Muscle of leg (tissue), 11 donors: ENCODE measurements around the gene PROC. TPM values are rescaled to one million over a fixed set of nuclear protein-coding genes. Genes with fewer than 3 reads are reported as not detected.

Experiments
- DNase-seq: peaks from one replicate; pipeline ENCODE4 v3.0.0; 2013
- H3K27ac ChIP-seq: one replicate; pipeline ENCODE4 v1.5.1; 2013; ENCODE audit warnings: mild to moderate bottlenecking, low read length, control low read depth
- H3K27me3 ChIP-seq: one replicate; pipeline ENCODE4 v1.6.1; 2013; ENCODE audit warnings: low read length; ENCODE audit not compliant: control insufficient read depth, insufficient read depth
- H3K36me3 ChIP-seq: one replicate; pipeline ENCODE4 v1.6.1; 2013; ENCODE audit warnings: low read length; ENCODE audit not compliant: control insufficient read depth, insufficient read depth
- H3K4me1 ChIP-seq: one replicate; pipeline ENCODE4 v1.6.1; 2013; ENCODE audit warnings: low read length; ENCODE audit not compliant: control insufficient read depth, insufficient read depth
- H3K4me3 ChIP-seq: one replicate; pipeline ENCODE4 v1.5.1; 2013; ENCODE audit warnings: low read length, control low read depth
- H3K9me3 ChIP-seq: replicated peaks from 2 replicates; pipeline ENCODE4 v1.6.1; 2013; ENCODE audit warnings: low read depth, low read length; ENCODE audit not compliant: control insufficient read depth
- WGBS: methylation state at CpG from one replicate; pipeline ENCODE4 v1.1.5; 2013; ENCODE audit warnings: missing lambda C conversion rate; ENCODE audit not compliant: insufficient coverage; 5-methylcytosine and 5-hydroxymethylcytosine counted together
- polyA plus RNA-seq, 8 donors: library from polyadenylated mRNA; unstranded; fragments of 120-200 nt; gene quantifications; one replicate each; pipeline versions ENCODE4 v1.2.1 to v1.2.3, GENCODE V29; 2013; ENCODE audit warnings: inconsistent platforms in 1 of 8, low replicate concordance in 1 of 8; ENCODE audit not compliant: insufficient read length in 8 of 8, insufficient read depth in 1 of 8
- total RNA-seq: library from RNA; stranded (reverse); fragments of 120-200 nt; gene quantifications from one replicate; pipeline ENCODE4 v1.2.4, GENCODE V29; 2013

Gene PROC
- total and polyA plus RNA-seq, 9 donors = 0.04 to 1.2 (median 0.39) TPM

- H3K27me3 ChIP-seq = peaks cover 22% of the 10 kb centered on the region
- 74% methylated on average over 5 of the region's 7 CpGs for WGBS
- peaks cover 12% of the 10 kb centered on the region for H3K4me1 ChIP-seq
- no peak for DNase-seq
- no peak overlapping the region for H3K4me3 ChIP-seq
- H3K36me3 ChIP-seq = no peaks in the 10 kb centered on the region
- H3K9me3 ChIP-seq = no peaks in the 10 kb centered on the region
- H3K27ac ChIP-seq = no peak overlapping the region
Measured at GRCh38 chr2:127427376-127428056, 9.3 kb downstream of the PROC start.

DNA sequence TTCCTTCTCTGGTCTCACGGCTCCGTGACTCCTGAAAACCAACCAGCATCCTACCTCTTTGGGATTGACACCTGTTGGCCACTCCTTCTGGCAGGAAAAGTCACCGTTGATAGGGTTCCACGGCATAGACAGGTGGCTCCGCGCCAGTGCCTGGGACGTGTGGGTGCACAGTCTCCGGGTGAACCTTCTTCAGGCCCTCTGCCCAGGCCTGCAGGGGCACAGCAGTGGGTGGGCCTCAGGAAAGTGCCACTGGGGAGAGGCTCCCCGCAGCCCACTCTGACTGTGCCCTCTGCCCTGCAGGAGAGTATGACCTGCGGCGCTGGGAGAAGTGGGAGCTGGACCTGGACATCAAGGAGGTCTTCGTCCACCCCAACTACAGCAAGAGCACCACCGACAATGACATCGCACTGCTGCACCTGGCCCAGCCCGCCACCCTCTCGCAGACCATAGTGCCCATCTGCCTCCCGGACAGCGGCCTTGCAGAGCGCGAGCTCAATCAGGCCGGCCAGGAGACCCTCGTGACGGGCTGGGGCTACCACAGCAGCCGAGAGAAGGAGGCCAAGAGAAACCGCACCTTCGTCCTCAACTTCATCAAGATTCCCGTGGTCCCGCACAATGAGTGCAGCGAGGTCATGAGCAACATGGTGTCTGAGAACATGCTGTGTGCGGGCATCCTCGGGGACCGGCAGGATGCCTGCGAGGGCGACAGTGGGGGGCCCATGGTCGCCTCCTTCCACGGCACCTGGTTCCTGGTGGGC is 10.0 kb downstream of the PROC start:
- 89% methylated on average over 34 of the region's 36 CpGs for WGBS
- H3K27me3 ChIP-seq = peaks cover 16% of the 10 kb centered on the region

GRCh38 chr2:127428815-127429109 is 10.5 kb downstream of the PROC start:
- H3K9me3 ChIP-seq = no peaks in the 10 kb centered on the region
- H3K4me1 ChIP-seq = no peaks in the 10 kb centered on the region
- 91% methylated on average over 5 of the region's 6 CpGs for WGBS
- no peak overlapping the region for H3K27ac ChIP-seq
- peaks cover 11% of the 10 kb centered on the region for H3K27me3 ChIP-seq
- H3K36me3 ChIP-seq = no peaks in the 10 kb centered on the region
- no peak overlapping the region for H3K4me3 ChIP-seq
- DNase-seq = no peak

More for the DNA sequence above, 10.0 kb downstream of the PROC start:
- no peak for DNase-seq
- H3K4me3 ChIP-seq = no peak overlapping the region
- no peaks in the 10 kb centered on the region for H3K36me3 ChIP-seq
- H3K9me3 ChIP-seq = no peaks in the 10 kb centered on the region
- H3K27ac ChIP-seq = no peak overlapping the region
- H3K4me1 ChIP-seq = peaks cover 5% of the 10 kb centered on the region

GRCh38 chr2:127429291-127429690 is 11.1 kb downstream of the PROC start:
- no peaks in the 10 kb centered on the region for H3K36me3 ChIP-seq
- H3K27ac ChIP-seq = no peak overlapping the region
- WGBS = 60% methylated on average over 2 of the region's 4 CpGs
- H3K9me3 ChIP-seq = no peaks in the 10 kb centered on the region
- H3K4me1 ChIP-seq = no peaks in the 10 kb centered on the region
- no peak overlapping the region for H3K4me3 ChIP-seq
- H3K27me3 ChIP-seq = peaks cover 8% of the 10 kb centered on the region
- no peak for DNase-seq

DNA sequence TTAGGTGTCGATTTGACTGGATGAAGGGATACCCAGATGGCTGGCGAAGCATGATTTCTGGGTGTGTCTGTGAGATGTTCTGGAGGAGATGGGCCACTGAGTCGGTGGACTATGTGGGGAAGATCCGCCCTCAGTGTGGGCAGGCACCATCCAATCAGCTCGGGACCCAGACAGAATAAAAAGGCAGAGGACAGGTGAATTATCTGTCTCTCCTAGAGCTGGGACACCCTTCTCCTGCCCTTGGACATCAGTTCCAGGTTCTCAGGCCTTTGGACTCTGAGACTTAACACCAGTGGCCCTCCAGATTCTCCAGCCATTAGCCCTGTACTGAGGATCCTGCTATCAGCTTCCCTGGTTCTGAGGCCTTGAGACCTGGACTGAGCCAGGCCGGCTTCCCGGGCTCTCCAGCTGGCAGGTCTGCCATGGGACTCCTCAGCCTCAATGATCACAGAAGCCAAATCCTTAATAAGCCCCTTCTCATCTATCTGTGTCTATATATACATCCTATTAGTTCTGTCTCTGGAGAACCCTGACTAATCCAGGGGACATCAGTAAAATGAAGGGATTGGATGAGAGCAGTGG is 11.7 kb downstream of the PROC start:
- WGBS = 82% methylated on average over 6 of the region's 7 CpGs
- DNase-seq = no peak
- Histone ChIP-seq H3K9me3 (no peaks in the 10 kb centered on the region), H3K4me1 (no peaks in the 10 kb centered on the region), H3K27me3 (peaks cover 1% of the 10 kb centered on the region), H3K4me3 (no peak overlapping the region), H3K27ac (no peak overlapping the region), H3K36me3 (no peaks in the 10 kb centered on the region)

DNA sequence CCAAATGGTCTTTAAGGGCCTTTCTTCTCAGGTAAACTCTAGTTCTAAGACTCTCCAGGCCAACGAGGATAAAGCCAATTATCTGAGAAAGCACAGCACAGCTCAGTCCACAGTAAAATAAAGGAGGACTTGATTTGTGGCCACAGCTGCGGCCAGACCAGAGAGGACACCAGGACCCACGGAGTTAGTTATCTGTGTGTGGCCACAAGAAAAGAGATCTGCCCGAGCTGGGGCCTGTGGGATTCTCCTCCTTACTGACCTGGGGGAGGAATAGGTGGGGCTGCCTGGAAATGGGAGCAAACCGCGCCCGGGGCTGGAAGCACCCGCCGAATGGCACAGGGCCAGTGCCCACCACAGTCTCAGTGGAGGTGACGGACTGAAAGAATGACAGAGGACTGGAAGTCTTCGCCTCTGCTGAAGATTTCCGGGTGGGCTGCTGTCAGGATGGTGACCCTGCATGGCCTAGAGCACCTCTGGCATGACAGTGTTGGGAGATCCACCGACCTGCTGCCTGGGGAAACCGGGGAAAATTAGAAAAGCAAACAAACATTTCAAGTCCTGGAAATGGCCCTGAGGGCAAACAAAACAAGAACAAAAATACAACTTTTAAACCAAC is 13.3 kb downstream of the PROC start:
- WGBS = 85% methylated on average over 12 of the region's 14 CpGs
- Histone ChIP-seq H3K27ac (no peak overlapping the region), H3K36me3 (no peaks in the 10 kb centered on the region), H3K4me3 (no peak overlapping the region), H3K4me1 (no peaks in the 10 kb centered on the region), H3K27me3 (no peaks in the 10 kb centered on the region), H3K9me3 (no peaks in the 10 kb centered on the region)
- DNase-seq = no peak

- DNase-seq = no peak
- H3K4me3 ChIP-seq = no peak overlapping the region
- WGBS = 75% methylated on average over 1 of the region's 6 CpGs
- H3K27me3 ChIP-seq = no peaks in the 10 kb centered on the region
- H3K4me1 ChIP-seq = no peaks in the 10 kb centered on the region
- no peaks in the 10 kb centered on the region for H3K36me3 ChIP-seq
- H3K27ac ChIP-seq = no peak overlapping the region
- H3K9me3 ChIP-seq = peaks cover under 1% of the 10 kb centered on the region
Measured at GRCh38 chr2:127434515-127434914, 16.3 kb downstream of the PROC start.

DNA sequence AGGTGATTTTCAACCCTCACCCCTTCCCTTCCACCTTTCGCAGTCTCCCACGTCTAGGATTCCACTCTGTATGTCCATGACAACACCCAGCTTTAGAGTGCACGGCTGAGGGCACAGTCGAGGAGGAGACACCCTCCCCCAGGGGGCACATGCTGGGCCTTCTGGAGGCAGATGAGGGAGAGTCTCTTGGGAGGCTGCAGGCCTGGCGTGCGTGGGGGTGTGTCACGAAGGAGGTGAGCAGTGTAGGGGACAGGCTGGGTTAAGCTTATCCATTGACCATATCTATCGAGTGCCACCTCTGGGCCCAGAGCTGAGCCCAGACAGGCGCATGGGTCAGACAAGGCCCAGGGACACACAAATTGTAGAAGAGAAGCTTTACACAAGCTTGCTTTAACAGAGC is 18.8 kb downstream of the PROC start:
- H3K9me3 ChIP-seq = peaks cover 12% of the 10 kb centered on the region
- no peak overlapping the region for H3K4me3 ChIP-seq
- no peaks in the 10 kb centered on the region for H3K27me3 ChIP-seq
- H3K36me3 ChIP-seq = no peaks in the 10 kb centered on the region
- no peak overlapping the region for H3K27ac ChIP-seq
- no peak for DNase-seq
- 86% methylated on average over 3 of the region's 9 CpGs for WGBS
- H3K4me1 ChIP-seq = no peaks in the 10 kb centered on the region

DNA sequence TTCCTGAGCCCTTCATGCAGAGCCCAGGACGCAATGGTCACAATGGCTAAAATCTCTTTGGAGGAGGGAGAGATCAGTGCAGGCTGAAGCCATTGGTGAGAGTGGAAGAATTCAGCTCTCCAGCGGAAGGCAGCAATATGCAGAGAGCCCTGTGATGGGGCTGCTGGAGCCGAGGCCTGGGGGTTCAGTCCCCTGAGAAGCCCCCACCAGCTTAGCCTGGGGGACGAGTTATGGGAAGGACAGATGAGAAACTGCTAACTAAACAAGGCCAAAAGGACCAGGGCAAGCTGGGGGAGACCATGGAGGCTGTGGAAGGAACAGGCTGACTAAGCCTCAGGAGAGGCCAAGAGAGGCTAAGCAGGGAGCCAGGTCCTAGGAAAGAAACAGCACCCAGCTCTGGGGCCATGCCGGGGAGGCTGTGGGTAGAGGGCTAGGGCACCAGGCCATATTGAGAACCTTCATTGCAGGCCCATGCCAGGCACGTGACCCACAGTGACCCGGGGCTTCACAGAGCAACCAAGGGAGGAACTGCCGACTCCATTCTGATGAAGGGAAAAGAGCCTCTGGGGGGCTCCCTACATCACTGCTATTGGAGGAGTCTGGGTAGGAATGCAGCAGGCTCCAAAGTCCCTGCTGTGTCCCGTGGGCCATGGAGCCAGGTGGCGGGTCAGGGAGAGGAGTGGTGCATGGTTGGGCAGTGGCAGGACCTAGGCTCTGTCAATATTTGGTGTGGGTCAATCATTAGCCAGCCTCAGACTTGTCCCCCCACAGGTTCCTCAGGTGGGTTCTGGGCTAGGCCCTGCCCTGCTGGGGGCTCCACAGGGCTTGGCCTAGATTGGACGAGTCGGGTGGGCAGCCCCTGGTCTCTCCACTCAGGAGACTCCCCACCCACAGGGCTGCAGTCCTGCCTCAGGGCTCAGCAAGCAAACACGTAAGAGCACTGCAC is 19.8 kb downstream of the PROC start:
- peaks cover 12% of the 10 kb centered on the region for H3K9me3 ChIP-seq
- H3K27me3 ChIP-seq = no peaks in the 10 kb centered on the region
- H3K4me1 ChIP-seq = no peaks in the 10 kb centered on the region
- no peaks in the 10 kb centered on the region for H3K36me3 ChIP-seq
- DNase-seq = no peak
- H3K4me3 ChIP-seq = no peak overlapping the region
- no peak overlapping the region for H3K27ac ChIP-seq
- 78% methylated on average over 9 of the region's 13 CpGs for WGBS
